Progenitor cell of endocrine pancreas (in vitro differentiated cells): Measurements from ENCODE around the gene PTBP1. TPM values are rescaled to one million over a fixed set of nuclear protein-coding genes. Genes with fewer than 3 reads are reported as not detected.

Source experiments
- DNase-seq: peaks from one replicate; pipeline ENCODE4 v3.0.0; 2021; ENCODE audit warnings: low spot score; ENCODE audit not compliant: unreplicated experiment
- H3K27ac Mint-ChIP-seq: 2 replicates; pipeline ENCODE4 v1.8.0; 2021; ENCODE audit warnings: mild to moderate bottlenecking, moderate library complexity, mixed read lengths
- H3K27me3 Mint-ChIP-seq: 2 replicates; pipeline ENCODE4 v1.8.0; 2021; ENCODE audit warnings: mixed read lengths
- H3K36me3 Mint-ChIP-seq: 2 replicates; pipeline ENCODE4 v1.8.0; 2022; ENCODE audit warnings: mixed read lengths; ENCODE audit not compliant: insufficient read depth
- H3K4me1 Mint-ChIP-seq: 2 replicates; pipeline ENCODE4 v1.8.0; 2021; ENCODE audit warnings: low read depth, mixed read lengths
- H3K4me3 Mint-ChIP-seq: 2 replicates; pipeline ENCODE4 v1.8.0; 2021; ENCODE audit warnings: low read depth, mild to moderate bottlenecking, moderate library complexity, mixed read lengths
- H3K9me3 Mint-ChIP-seq: 2 replicates; pipeline ENCODE4 v1.8.0; 2021; ENCODE audit warnings: low read depth, mixed read lengths
- CTCF ChIP-seq: fragments of 200-600 bp; sonication (generic); IDR thresholded peaks from one replicate; pipeline ENCODE4 v1.5.0; 2021; ENCODE audit warnings: antibody characterized with exemption, mild to moderate bottlenecking; ENCODE audit not compliant: unreplicated experiment
- total RNA-seq: library from RNA; stranded (reverse); gene quantifications from 2 replicates; pipeline ENCODE4 v1.2.1, GENCODE V29; 2021

The PTBP1 gene
- total RNA-seq, 1 donor from 2014 or later = 500 TPM

- DNase-seq = no peak
- peaks cover 3% of the 10 kb centered on the region for H3K4me1 Mint-ChIP-seq
- no peak overlapping the region for H3K27ac Mint-ChIP-seq
- no peaks in the 10 kb centered on the region for H3K9me3 Mint-ChIP-seq
- TF ChIP-seq CTCF = no peak
- peaks cover 2% of the 10 kb centered on the region for H3K36me3 Mint-ChIP-seq
- H3K4me3 Mint-ChIP-seq = no peak overlapping the region
- peaks cover 3% of the 10 kb centered on the region for H3K27me3 Mint-ChIP-seq
Measured at GRCh38 chr19:756821-757688, 40.2 kb upstream of the PTBP1 start.

GRCh38 chr19:757811-758668, 39.2 kb upstream of the PTBP1 start:
- no peak for DNase-seq

GRCh38 chr19:763181-763580, 34.1 kb upstream of the PTBP1 start:
- H3K4me3 Mint-ChIP-seq = no peak overlapping the region
- H3K27ac Mint-ChIP-seq = no peak overlapping the region
- H3K4me1 Mint-ChIP-seq = no peaks in the 10 kb centered on the region
- no peak for TF ChIP-seq CTCF
- H3K36me3 Mint-ChIP-seq = peaks cover 2% of the 10 kb centered on the region
- no peaks in the 10 kb centered on the region for H3K9me3 Mint-ChIP-seq
- no peak for DNase-seq
- peaks cover 5% of the 10 kb centered on the region for H3K27me3 Mint-ChIP-seq

More at GRCh38 chr19:757811-758668, 39.2 kb upstream of the PTBP1 start:
- Mint-ChIP-seq H3K4me3 (no peak overlapping the region), H3K27ac (no peak overlapping the region), H3K36me3 (peaks cover 2% of the 10 kb centered on the region), H3K27me3 (peaks cover 3% of the 10 kb centered on the region), H3K9me3 (no peaks in the 10 kb centered on the region), H3K4me1 (peaks cover 1% of the 10 kb centered on the region)
- no peak for TF ChIP-seq CTCF

- Mint-ChIP-seq H3K27me3 (peaks cover 5% of the 10 kb centered on the region), H3K9me3 (no peaks in the 10 kb centered on the region), H3K27ac (no peak overlapping the region), H3K36me3 (peaks cover 2% of the 10 kb centered on the region), H3K4me3 (no peak overlapping the region), H3K4me1 (no peaks in the 10 kb centered on the region)
- TF ChIP-seq CTCF = no peak
- no peak for DNase-seq
Measured at GRCh38 chr19:763869-764268, 33.4 kb upstream of the PTBP1 start.

- H3K9me3 Mint-ChIP-seq = no peaks in the 10 kb centered on the region
- TF ChIP-seq CTCF = no peak
- no peak overlapping the region for H3K4me3 Mint-ChIP-seq
- DNase-seq = no peak
- H3K36me3 Mint-ChIP-seq = peaks cover 2% of the 10 kb centered on the region
- no peak overlapping the region for H3K27ac Mint-ChIP-seq
- H3K27me3 Mint-ChIP-seq = peaks cover 5% of the 10 kb centered on the region
- no peaks in the 10 kb centered on the region for H3K4me1 Mint-ChIP-seq
Measured at GRCh38 chr19:764301-764700, 33.0 kb upstream of the PTBP1 start.
